Ishikawa (cell line): ENCODE measurements around the gene RAB6A.

Source experiments
- EP300 ChIP-seq: IDR thresholded peaks from 2 replicates; pipeline ENCODE4 v1.6.1; 2012; ENCODE audit warnings: borderline replicate concordance
- FOXM1 ChIP-seq: IDR thresholded peaks from 2 replicates; pipeline ENCODE4 v1.6.1; 2012; ENCODE audit warnings: low read depth, borderline replicate concordance
- TF ChIP-seq, protein P1 (sequence below): IDR thresholded peaks from 2 replicates; pipeline ENCODE4 v1.6.1; 2012; ENCODE audit warnings: low read depth, mild to moderate bottlenecking
- TF ChIP-seq, protein P2 (sequence below): IDR thresholded peaks from 2 replicates; pipeline ENCODE4 v1.6.1; 2012

DNA sequence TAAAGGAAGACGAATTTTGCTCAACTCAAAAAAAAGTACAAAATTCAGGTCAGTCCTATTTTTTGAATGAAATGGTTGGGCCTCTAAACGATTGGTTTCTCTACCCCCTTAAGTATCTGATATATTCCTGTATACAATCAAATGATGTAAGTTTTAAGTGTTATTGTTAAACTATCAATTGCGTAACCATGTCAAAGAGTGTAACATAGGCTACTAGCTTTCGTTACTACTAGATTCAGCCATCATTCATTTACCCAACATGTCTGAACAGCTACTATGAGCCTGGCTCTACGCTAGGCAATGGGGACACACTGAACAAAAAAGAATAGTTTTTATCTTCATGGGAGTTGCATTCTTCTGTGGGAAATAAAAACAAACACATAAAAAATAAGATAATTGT lies 3.3 kb downstream of the RAB6A start:
- TF ChIP-seq, protein P1, sequence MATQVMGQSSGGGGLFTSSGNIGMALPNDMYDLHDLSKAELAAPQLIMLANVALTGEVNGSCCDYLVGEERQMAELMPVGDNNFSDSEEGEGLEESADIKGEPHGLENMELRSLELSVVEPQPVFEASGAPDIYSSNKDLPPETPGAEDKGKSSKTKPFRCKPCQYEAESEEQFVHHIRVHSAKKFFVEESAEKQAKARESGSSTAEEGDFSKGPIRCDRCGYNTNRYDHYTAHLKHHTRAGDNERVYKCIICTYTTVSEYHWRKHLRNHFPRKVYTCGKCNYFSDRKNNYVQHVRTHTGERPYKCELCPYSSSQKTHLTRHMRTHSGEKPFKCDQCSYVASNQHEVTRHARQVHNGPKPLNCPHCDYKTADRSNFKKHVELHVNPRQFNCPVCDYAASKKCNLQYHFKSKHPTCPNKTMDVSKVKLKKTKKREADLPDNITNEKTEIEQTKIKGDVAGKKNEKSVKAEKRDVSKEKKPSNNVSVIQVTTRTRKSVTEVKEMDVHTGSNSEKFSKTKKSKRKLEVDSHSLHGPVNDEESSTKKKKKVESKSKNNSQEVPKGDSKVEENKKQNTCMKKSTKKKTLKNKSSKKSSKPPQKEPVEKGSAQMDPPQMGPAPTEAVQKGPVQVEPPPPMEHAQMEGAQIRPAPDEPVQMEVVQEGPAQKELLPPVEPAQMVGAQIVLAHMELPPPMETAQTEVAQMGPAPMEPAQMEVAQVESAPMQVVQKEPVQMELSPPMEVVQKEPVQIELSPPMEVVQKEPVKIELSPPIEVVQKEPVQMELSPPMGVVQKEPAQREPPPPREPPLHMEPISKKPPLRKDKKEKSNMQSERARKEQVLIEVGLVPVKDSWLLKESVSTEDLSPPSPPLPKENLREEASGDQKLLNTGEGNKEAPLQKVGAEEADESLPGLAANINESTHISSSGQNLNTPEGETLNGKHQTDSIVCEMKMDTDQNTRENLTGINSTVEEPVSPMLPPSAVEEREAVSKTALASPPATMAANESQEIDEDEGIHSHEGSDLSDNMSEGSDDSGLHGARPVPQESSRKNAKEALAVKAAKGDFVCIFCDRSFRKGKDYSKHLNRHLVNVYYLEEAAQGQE = no peak
- TF ChIP-seq, protein P2, sequence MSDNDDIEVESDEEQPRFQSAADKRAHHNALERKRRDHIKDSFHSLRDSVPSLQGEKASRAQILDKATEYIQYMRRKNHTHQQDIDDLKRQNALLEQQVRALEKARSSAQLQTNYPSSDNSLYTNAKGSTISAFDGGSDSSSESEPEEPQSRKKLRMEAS = no peak
- TF ChIP-seq EP300 = no peak
- no peak for TF ChIP-seq FOXM1
